Fibroblast of lung (primary cell): ENCODE results near the gene APOA1. TPM values are rescaled to one million over a fixed set of nuclear protein-coding genes. Genes with fewer than 3 reads are reported as not detected.

Experiments used
- DNase-seq, 2 donors: peaks; one replicate each; pipeline versions ENCODE4 v3.0.0 to v3.0.0-alpha.2; 2010; ENCODE audit warnings: low read depth in 2 of 2
- H2AFZ ChIP-seq: 2 replicates; pipeline ENCODE4 v1.5.1; 2012; ENCODE audit warnings: low read length, control low read depth, inconsistent platforms
- H3K27ac ChIP-seq: 2 replicates; pipeline ENCODE4 v1.5.1; 2011; ENCODE audit warnings: low read length, control low read depth; ENCODE audit not compliant: insufficient read depth
- H3K27me3 ChIP-seq: 2 replicates; pipeline ENCODE4 v1.5.1; 2011; ENCODE audit warnings: mild to moderate bottlenecking, low read length; ENCODE audit not compliant: control insufficient read depth, insufficient read depth
- H3K36me3 ChIP-seq: 2 replicates; pipeline ENCODE4 v1.5.1; 2011; ENCODE audit warnings: low read length; ENCODE audit not compliant: control insufficient read depth, insufficient read depth
- H3K4me1 ChIP-seq: 2 replicates; pipeline ENCODE4 v1.5.1; 2011; ENCODE audit warnings: low read length; ENCODE audit not compliant: control insufficient read depth, insufficient read depth; ENCODE audit errors: extremely low read depth
- H3K4me2 ChIP-seq: 2 replicates; pipeline ENCODE4 v1.5.1; 2011; ENCODE audit warnings: low read length, control low read depth; ENCODE audit not compliant: insufficient read depth; ENCODE audit errors: extremely low read depth
- H3K4me3 ChIP-seq, 4 experiments: fragments of 200-600 bp in 1 of 4; sonication (generic) in 1 of 4; replicated peaks in 1 of 4; 2 replicates each; pipeline ENCODE4 v1.5.1; 2011 to 2016; ENCODE audit warnings: low read length in 4 of 4, low read depth in 3 of 4, mild to moderate bottlenecking in 3 of 4, control low read depth in 2 of 4, inconsistent platforms in 1 of 4, mixed read lengths in 1 of 4; ENCODE audit not compliant: insufficient read depth in 1 of 4; ENCODE audit errors: control extremely low read depth in 1 of 4
- H3K79me2 ChIP-seq: 2 replicates; pipeline ENCODE4 v1.5.1; 2012; ENCODE audit warnings: mild to moderate bottlenecking, low read length, inconsistent platforms; ENCODE audit not compliant: control insufficient read depth, insufficient read depth
- H3K9ac ChIP-seq: 2 replicates; pipeline ENCODE4 v1.5.1; 2011; ENCODE audit warnings: mild to moderate bottlenecking, low read length, control low read depth; ENCODE audit not compliant: insufficient read depth
- H3K9me3 ChIP-seq: 2 replicates; pipeline ENCODE4 v1.5.1; 2012; ENCODE audit warnings: low read depth, low read length; ENCODE audit not compliant: control insufficient read depth, insufficient read depth
- H4K20me1 ChIP-seq: 2 replicates; pipeline ENCODE4 v1.5.1; 2011; ENCODE audit warnings: low read length; ENCODE audit not compliant: control insufficient read depth, insufficient read depth; ENCODE audit errors: extremely low read depth
- CTCF ChIP-seq, 2 donors: IDR thresholded peaks in 1 of 2; conservative IDR thresholded peaks in 1 of 2; 1 replicate in 1 of 2; 2 replicates in 1 of 2; pipeline ENCODE4 v1.5.1; 2011 to 2012; ENCODE audit warnings: low read length in 2 of 2, control low read depth in 1 of 2, inconsistent platforms in 1 of 2, low read depth in 1 of 2, mild to moderate bottlenecking in 1 of 2
- EZH2 ChIP-seq: IDR thresholded peaks from 2 replicates; pipeline ENCODE4 v1.5.1; 2012; ENCODE audit warnings: low read length, control low read depth, mild to moderate bottlenecking; ENCODE audit errors: missing control alignments
- polyA plus RNA-seq, 2 donors: library from polyadenylated mRNA; depleted of rRNA in 1 of 2; stranded (reverse) in 1 of 2; unstranded in 1 of 2; fragments of >200 nt; gene quantifications; 2 replicates each; pipeline ENCODE4 v1.2.1, GENCODE V29; 2011 to 2012; ENCODE audit warnings: missing spikeins in 1 of 2
- total RNA-seq: library from RNA; depleted of rRNA; stranded (reverse); fragments of >200 nt; gene quantifications from 2 replicates; pipeline ENCODE4 v1.2.1, GENCODE V29; 2014

The APOA1 gene
- total and polyA plus RNA-seq, 2 donors (not counting 1 experiment from before 2014, with no cell fraction given) = 0.05 TPM; not detected in 1

GRCh38 chr11:116786966-116787365 lies 50.5 kb downstream of the APOA1 start:
- TF ChIP-seq CTCF (conservative IDR thresholded peaks at IDR 0.05 in 1 of 2, IDR thresholded peaks at IDR 0.05 in 1 of 2; ENCODE audit: low read depth in 1 of 2, low read length in 2 of 2) (no peak), EZH2 (no peak)
- DNase-seq = no peak

GRCh38 chr11:116786326-116786725 lies 51.1 kb downstream of the APOA1 start:
- H3K79me2 ChIP-seq = peaks cover 11% of the 10 kb centered on the region
- H3K27me3 ChIP-seq = no peaks in the 10 kb centered on the region
- H4K20me1 ChIP-seq = no peaks in the 10 kb centered on the region
- no peak overlapping the region for H3K27ac ChIP-seq
- TF ChIP-seq EZH2 = no peak
- TF ChIP-seq CTCF (conservative IDR thresholded peaks at IDR 0.05 in 1 of 2, IDR thresholded peaks at IDR 0.05 in 1 of 2; ENCODE audit: low read depth in 1 of 2, low read length in 2 of 2) = no peak
- H3K9me3 ChIP-seq = no peaks in the 10 kb centered on the region
- H3K4me1 ChIP-seq = peaks cover 3% of the 10 kb centered on the region
- H3K9ac ChIP-seq = no peak overlapping the region
- H2AFZ ChIP-seq = no peak overlapping the region
- H3K4me3 ChIP-seq = no peak overlapping the region
- no peak overlapping the region for H3K4me2 ChIP-seq
- DNase-seq = no peak
- peaks cover 21% of the 10 kb centered on the region for H3K36me3 ChIP-seq

More at GRCh38 chr11:116786966-116787365, 50.5 kb downstream of the APOA1 start:
- H4K20me1 ChIP-seq = no peaks in the 10 kb centered on the region
- H3K4me1 ChIP-seq = peaks cover 3% of the 10 kb centered on the region
- peaks cover 11% of the 10 kb centered on the region for H3K79me2 ChIP-seq
- H3K4me3 ChIP-seq = peak overlapping the region; percentile 68 to 90 (median 80)
- no peaks in the 10 kb centered on the region for H3K9me3 ChIP-seq
- H3K27ac ChIP-seq = peak overlapping the region; percentile 85
- H3K9ac ChIP-seq = peak overlapping the region; percentile 83
- no peak overlapping the region for H2AFZ ChIP-seq
- no peaks in the 10 kb centered on the region for H3K27me3 ChIP-seq
- H3K4me2 ChIP-seq = peak overlapping the region; percentile 87
- H3K36me3 ChIP-seq = peaks cover 21% of the 10 kb centered on the region

Other genes with a start within 250 kb of the APOA1 start
- 12.7 and 14.9 TPM in 2 replicates for gene BUD13, start 64.6 kb downstream of the APOA1 start, total RNA-seq
- gene BUD13, start 64.6 kb downstream of the APOA1 start, polyA plus RNA-seq = 13.0 and 16.8 TPM in 2 replicates
- 28.4 and 30.8 TPM in 2 replicates for gene ZPR1, start 49.6 kb downstream of the APOA1 start, total RNA-seq
- 56.4 and 65.3 TPM in 2 replicates for gene ZPR1, start 49.6 kb downstream of the APOA1 start, polyA plus RNA-seq
- not detected in 2 replicates for gene APOA5, start 45.7 kb downstream of the APOA1 start, total RNA-seq
- gene APOA5, start 45.7 kb downstream of the APOA1 start, polyA plus RNA-seq = not detected in 2 replicates
- gene APOA4, start 14.3 kb downstream of the APOA1 start, total RNA-seq = not detected in 2 replicates
- not detected in 2 replicates for gene APOA4, start 14.3 kb downstream of the APOA1 start, polyA plus RNA-seq
- not detected in 2 replicates for gene APOC3, start 7.7 kb downstream of the APOA1 start, total RNA-seq
- not detected in 2 replicates for gene APOC3, start 7.7 kb downstream of the APOA1 start, polyA plus RNA-seq